GM21723 (cell line): ENCODE results near the gene DGKI.

ENCODE experiments used
- ATAC-seq: cut with Tn5 transposase; IDR thresholded peaks from one replicate; pipeline ENCODE4 v1.9.1; 2021; ENCODE audit warnings: mild to moderate bottlenecking, moderate library complexity; ENCODE audit not compliant: unreplicated experiment

DGKI gene

DNA sequence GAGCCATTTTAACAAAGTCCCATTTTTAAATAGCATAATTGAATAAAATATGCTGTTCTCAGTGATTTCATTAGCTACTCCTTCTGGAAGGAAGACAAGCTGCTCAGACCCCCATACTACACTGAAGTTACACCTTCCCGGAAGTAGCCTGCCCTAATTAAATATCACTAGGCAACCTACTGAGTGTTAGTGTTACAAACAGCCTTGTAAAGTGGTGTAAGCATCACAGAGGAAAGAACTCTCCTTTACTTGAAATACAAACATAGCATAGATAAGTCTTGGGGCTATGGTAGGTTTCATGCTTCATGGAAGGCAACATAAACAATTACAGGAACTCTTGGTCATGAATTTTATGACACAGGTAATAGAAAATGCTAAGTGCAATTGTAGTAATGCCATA, 459.8 kb downstream of the DGKI start:
- ATAC-seq, result no peak

DNA sequence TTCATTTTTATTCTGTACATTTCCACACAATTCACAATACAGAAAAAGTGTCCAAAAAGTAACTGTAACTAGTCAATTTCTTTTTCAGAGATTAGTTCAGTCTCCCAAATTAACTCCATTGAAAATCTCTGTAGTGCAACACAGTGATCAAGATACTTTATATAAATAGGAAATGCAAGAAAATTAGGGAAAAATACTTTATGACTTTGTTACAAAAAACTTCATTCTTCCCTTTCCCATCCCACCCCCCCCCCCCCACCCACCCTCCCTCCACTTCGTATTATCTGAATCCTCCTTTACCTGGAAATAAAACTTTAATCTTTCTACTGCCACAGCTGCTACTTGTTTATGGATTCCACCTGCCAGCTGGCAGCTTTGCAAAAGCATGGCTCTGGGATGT, 465.7 kb downstream of the DGKI start:
- ATAC-seq, result no peak

DNA sequence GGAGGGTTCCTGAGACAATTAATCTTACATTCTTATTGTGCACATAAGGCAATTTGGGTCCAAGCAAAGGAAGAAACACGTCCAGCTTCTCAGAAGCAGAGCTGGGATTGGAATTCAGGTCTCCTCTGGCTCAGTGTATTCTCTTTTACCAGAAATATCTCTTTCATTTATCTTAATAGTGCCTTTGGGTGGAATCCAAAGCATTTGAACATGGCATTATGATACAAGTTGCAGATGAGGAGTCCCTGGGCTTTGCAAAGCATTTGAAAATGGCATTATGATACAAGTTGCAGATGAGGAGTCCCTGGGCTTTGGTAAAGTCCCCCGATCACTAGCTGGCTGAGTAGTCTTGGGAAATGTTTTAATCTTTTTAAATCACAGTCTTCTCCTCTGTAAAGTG, 473.3 kb downstream of the DGKI start:
- ATAC-seq, result no peak

DNA sequence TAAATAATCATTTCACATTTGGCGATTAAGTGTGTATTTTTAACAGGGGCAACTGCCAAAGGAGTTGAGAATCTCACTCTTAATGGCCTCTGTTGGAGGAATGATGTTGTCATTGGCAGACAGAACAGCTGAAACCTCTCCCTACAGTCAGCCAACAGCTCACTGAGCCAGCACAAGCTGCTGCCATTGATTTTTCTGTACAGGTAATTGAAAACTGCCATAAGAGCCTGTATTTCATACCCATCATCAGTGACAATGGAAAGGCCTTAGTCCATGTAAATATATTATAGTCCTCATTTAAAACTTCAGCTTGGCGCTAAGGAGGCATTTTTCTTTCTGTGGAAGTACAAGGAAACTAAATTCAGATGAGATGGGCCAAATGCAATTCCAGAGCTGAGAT, 475.2 kb downstream of the DGKI start:
- ATAC-seq, result no peak

DNA sequence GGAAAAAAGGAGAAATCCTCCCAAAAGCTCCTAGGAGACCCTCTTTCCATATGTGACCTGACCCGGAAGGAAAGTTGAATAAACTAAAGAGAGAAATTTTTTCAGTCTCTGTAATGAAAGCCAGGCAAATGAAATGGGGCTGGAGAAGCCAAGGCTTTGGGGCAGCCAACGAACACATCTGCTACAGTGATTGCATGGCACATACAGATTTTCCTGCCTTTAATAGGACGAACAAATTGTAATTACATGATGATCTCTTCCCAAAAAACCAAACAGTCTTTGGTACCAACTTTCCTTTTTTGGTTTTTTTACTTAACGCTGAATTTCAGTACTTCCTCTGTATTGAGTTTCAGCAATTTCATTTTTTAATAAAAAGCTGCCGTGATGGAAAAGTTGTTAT, 479.8 kb downstream of the DGKI start:
- no peak for ATAC-seq

DNA sequence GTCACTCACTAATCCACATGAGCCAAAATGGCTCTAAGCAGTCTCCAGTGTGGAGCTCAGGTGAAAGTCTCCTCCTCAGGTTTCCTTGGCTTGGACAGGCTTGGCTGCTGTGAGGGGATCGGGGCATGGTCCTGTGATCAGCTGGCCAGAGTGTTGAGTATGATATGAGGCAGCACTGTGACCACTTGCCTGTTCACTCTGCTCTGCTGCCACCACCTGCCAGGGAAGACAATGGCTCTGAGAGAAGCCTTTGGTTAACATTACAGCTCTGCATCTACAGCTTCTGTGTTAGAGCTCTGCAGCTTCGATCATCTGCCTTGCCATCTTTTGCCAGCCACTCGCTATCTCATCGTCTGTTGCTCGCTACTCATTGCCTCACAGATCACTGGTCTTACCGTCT, 483.1 kb downstream of the DGKI start:
- ATAC-seq, result no peak

DNA sequence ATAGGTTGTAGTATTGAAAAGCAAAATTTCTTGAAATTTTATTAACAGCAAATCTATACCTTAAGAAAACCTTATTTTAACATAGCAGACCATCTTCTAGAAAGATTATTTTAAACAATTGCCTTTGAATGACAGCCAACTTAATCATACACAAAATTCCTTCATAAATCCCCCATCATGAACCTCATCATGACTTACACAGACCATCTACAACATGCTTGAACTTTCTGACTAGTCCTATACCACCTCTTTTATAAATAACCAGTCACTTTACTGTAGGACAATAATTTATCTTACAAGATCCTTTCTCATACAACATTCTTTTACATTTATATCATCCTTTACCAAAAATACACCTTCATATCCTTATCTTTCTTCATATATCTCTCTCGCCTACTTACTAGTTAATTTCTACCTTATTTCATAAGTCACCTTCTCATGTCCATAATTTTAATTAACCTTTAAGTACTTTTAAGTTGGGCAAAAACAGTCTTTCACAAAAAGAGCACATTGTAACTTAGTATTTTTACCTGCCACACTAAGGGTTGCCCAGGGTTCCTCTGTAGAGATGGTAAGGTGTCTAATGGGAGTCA, 486.6 kb downstream of the DGKI start:
- ATAC-seq, result no peak

DNA sequence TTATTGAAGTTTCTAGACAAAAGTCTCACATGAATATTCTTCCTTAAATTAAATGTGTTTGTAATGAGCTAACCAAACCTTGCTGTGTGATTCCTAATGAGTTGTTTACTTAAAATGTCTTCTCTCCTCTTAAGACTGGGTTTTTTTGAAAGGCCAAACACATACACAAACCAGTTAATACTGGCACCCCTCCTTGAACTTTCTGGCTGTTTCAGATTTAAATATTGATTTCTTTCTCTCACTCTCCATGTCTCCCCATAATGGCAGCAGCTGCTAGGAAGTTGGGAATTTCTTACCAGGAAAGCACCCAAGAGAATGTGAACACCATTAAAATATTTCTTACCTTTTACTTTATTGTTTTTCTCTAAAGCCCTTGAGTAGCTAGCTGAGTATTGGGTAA, 491.8 kb downstream of the DGKI start:
- ATAC-seq, result no peak

DNA sequence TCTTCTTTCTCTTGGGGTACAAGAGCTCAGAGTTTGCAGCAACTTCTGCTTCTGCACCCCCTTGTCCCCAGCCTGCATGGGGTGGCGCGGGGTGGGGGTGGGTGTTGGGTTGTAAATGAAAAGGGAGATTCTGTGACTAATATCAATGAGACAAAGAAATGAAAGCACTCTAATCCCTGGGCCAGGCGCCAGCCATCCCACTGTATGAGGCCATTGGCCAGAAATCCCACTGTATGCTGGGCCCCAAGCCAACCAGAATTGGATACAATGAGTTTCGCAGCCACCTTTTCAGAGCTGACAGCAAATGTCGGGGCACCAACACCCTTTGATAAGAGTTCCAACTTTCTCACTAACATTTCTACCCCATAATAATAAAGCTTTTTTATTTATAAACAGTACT, 492.4 kb downstream of the DGKI start:
- ATAC-seq, result no peak

DNA sequence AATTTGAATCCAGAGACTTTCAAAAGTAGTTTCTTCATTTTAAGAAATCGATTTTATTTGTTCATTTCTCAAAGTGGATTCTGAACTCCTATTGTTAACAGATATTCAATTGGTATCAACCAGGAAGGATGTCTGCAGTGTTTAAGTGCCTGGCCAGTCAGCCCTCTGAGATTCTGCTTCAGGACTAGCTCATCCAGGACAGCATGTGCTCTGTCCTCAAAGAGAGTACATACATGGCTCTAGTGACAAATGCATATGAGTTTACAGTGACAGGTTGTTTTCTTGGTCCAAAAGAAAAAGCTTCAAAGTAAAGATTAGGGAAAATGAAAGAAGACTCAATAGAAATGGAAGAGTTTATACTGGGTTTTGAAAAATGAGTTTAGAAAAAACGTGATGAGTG, 494.8 kb downstream of the DGKI start:
- no peak for ATAC-seq

DNA sequence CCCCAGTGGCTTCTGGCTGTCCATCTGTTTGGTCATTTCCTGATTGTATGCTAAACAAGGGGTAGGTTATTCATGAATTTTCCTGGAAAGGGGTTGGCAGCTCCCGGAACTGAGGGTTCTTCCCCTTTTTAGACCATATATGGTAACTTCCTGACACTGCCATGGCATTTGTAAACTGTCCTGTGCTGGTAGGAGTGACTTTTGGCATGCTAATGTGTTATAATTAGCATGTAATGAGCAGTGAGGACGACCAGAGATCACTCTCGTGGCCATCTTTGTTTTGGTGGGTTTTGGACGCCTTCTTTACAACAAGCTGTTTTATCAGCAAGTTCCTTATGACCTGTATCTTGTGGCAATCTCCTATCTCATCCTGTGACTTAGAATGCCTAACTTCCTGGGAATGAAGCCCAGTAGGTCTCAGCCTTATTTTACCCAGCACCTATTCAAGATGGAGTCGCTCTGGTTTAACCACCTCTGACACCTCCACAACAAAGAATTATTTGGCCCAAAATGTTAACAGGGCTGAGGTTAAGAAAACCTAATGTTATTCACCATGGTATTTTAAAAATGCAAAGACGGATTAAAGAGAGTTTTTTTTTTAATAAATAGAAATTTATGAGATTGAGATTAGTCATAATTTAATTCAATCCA, 500.9 kb downstream of the DGKI start:
- ATAC-seq, result no peak

DNA sequence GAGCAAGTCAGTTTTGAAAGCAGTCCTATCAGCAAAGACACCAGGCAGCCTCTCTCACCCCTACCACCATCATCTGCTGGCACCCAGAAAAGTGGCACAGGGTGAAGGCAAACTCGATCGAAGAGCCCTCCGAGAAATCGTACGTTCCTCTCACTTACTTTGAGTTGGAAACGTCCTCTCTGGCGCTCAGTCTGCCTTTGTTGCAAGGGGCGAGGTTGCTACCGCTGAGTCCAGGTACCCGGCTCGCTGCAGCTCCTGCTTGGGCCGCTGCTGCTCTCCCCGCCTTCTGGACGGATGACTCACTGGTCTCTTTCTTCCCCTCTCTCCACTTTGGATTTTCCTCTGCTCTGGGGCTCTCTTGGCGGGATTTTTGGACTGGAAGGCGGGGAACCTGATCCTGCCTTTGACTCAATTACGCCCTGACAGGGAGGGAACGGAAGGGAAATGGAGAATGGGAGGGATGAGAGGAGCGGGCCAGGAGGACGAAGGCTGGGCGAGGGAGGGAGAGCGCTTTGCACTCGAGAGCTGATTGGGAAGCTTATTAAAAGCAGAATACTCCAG, 503.4 kb downstream of the DGKI start, which contains the start of gene PTN:
Gene PTN (minus strand): TSS at position 453 of the 561 bp plus-strand sequence. CDS start 88,760 bp downstream, outside the sequence.
- no peak for ATAC-seq

DNA sequence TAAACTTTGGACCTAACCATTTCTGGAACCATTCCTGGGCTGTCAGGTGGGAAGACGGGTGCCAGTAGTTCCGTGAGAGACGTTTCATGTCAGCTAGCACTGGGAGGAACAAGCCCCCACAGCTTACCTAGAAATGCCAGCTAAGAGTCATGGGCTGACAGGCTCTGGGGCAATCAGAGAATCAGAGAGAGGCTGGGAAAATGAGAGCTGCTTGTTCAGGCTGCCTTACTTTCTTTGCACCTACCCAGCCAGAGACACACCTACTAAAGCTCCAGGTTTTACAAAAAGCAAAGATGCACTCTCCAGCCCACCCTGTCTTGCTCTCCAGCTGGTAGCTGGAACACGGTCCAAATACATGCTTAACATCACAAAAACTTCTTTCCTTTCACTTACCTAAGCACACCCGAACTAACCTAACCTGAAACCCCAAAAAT, 503.9 kb downstream of the DGKI start:
- no peak for ATAC-seq

DNA sequence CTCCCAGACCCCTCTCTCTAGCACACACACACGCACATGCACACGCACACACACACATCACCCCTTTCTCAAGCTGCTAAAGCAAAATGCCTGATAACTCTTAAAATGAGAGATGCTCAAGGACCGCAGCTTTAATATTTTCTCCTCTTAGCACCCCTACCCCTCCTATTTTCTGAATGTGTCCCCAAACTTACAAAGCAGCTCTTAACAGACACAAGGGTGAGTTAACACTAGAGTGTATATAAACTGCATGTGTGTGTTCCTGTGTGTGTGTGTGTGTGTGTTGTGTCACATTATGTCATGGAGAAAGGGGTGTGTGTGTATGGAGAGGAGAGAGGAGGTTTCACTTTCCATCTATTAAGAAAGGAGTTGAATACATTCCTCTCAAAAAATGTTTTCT, 504.5 kb downstream of the DGKI start:
- no peak for ATAC-seq

DNA sequence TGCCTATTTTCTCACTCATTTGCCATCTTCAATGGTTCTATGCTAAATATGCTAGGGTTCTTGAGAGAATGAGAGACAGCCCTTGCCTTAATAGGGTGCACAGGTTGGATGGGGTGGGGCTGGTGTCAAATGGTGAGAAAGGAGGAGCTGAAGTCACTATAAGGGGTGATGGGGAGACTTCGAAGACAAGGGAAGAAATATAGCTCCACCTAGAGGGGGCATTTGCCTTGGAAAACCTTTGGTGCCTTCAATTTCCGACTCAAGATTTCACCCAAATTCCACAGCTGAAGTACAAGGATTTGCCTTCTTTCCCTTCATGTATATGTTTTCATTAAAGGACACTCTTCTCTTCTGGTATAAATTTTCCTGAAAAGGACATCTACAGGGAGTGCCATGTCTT, 508.9 kb downstream of the DGKI start:
- ATAC-seq, result no peak

DNA sequence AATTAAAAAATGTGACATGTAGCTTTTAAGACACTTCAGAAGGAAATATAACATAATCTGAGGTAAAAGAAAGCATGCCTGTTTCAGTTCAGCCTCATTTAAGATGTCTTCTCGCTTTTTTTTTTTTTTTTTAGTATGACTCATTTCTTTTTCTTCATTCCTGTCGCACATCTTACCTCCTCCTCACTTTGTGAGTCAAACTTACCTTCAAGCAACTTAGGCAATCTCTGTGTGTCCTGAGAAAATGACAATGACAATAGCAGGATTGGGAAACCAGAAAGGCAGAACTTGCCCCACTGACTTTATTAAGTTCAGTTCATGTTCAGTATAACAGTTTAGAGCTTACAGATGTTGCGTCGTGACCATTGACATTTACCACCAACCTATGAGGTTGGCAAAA, 511.0 kb downstream of the DGKI start:
- no peak for ATAC-seq

DNA sequence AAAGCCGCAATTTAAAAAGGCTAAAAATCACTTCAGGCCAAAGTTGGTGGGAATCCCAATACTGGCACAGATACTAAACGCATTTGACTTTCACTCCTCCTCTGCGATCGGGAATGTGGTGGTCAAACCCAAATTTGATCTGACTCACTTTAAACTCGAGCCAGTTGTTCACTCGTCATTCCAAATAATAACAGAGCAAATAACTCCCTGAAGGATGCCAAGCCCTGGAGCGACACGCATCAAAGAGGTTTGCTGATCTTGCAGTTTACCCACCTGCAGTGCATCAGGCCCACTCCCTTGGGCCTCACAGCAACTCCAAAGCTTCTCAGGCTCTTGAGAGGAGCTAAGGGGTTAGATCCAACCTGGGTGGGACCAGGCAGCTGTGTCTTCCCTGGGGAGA, 515.4 kb downstream of the DGKI start:
- ATAC-seq, result no peak
